ENCODE results near the gene SCRN2.

SCRN2 gene

DNA sequence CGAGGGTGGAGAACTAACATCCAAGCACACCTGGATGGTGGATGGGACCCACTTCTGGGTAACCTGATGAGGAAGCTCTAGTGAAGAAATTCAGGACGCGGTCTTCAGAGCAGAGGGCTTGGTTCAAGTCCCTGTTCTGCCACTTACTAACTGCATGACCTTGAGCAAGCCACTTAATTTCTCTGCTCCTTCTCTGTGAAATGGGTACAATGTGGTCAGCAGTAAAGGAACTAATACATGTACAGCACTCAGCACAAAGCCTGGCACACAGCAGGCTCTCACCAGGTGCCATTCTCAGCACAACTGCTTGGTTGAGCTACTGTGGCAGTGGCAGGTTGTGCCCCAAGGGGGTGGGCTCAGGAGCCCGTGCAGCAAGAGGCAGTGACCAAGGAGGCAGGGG, 17.6 kb downstream of the SCRN2 start:
- ATAC-seq, result no peak
- TF ChIP-seq ISL1 (CRISPR knock-in tag; IDR thresholded peaks at IDR 0.05) (no peak), PPARA (CRISPR knock-in tag; IDR thresholded peaks at IDR 0.05; ENCODE audit: borderline replicate concordance) (no peak), ARNTL (CRISPR knock-in tag; IDR thresholded peaks at IDR 0.05; ENCODE audit: borderline replicate concordance, low read depth) (no peak), TOX (CRISPR knock-in tag; IDR thresholded peaks at IDR 0.05; ENCODE audit: borderline replicate concordance) (no peak), CSDC2 (CRISPR knock-in tag; IDR thresholded peaks at IDR 0.05) (no peak), SNAI2 (CRISPR knock-in tag; IDR thresholded peaks at IDR 0.05) (no peak), ZNF70 (CRISPR knock-in tag; IDR thresholded peaks at IDR 0.05) (no peak), ZC3H10 (CRISPR knock-in tag; IDR thresholded peaks at IDR 0.05) (no peak), ZFP30 (CRISPR knock-in tag; IDR thresholded peaks at IDR 0.05) (no peak), RARB (CRISPR knock-in tag; IDR thresholded peaks at IDR 0.05) (no peak), ZFP3 (CRISPR knock-in tag; IDR thresholded peaks at IDR 0.05) (no peak), ZNF565 (CRISPR knock-in tag; conservative IDR thresholded peaks at IDR 0.05; ENCODE audit: low read depth) (no peak), OSR1 (CRISPR knock-in tag; IDR thresholded peaks at IDR 0.05) (no peak), GLIS3 (CRISPR knock-in tag; IDR thresholded peaks at IDR 0.05) (no peak)
- TF ChIP-seq, protein P1, sequence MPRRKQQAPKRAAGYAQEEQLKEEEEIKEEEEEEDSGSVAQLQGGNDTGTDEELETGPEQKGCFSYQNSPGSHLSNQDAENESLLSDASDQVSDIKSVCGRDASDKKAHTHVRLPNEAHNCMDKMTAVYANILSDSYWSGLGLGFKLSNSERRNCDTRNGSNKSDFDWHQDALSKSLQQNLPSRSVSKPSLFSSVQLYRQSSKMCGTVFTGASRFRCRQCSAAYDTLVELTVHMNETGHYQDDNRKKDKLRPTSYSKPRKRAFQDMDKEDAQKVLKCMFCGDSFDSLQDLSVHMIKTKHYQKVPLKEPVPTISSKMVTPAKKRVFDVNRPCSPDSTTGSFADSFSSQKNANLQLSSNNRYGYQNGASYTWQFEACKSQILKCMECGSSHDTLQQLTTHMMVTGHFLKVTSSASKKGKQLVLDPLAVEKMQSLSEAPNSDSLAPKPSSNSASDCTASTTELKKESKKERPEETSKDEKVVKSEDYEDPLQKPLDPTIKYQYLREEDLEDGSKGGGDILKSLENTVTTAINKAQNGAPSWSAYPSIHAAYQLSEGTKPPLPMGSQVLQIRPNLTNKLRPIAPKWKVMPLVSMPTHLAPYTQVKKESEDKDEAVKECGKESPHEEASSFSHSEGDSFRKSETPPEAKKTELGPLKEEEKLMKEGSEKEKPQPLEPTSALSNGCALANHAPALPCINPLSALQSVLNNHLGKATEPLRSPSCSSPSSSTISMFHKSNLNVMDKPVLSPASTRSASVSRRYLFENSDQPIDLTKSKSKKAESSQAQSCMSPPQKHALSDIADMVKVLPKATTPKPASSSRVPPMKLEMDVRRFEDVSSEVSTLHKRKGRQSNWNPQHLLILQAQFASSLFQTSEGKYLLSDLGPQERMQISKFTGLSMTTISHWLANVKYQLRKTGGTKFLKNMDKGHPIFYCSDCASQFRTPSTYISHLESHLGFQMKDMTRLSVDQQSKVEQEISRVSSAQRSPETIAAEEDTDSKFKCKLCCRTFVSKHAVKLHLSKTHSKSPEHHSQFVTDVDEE (CRISPR knock-in tag; IDR thresholded peaks at IDR 0.05), result no peak
- TF ChIP-seq, protein P2, sequence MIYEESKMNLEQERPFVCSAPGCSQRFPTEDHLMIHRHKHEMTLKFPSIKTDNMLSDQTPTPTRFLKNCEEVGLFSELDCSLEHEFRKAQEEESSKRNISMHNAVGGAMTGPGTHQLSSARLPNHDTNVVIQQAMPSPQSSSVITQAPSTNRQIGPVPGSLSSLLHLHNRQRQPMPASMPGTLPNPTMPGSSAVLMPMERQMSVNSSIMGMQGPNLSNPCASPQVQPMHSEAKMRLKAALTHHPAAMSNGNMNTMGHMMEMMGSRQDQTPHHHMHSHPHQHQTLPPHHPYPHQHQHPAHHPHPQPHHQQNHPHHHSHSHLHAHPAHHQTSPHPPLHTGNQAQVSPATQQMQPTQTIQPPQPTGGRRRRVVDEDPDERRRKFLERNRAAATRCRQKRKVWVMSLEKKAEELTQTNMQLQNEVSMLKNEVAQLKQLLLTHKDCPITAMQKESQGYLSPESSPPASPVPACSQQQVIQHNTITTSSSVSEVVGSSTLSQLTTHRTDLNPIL (CRISPR knock-in tag; IDR thresholded peaks at IDR 0.05; ENCODE audit: low read depth), result no peak
- TF ChIP-seq, protein P3, sequence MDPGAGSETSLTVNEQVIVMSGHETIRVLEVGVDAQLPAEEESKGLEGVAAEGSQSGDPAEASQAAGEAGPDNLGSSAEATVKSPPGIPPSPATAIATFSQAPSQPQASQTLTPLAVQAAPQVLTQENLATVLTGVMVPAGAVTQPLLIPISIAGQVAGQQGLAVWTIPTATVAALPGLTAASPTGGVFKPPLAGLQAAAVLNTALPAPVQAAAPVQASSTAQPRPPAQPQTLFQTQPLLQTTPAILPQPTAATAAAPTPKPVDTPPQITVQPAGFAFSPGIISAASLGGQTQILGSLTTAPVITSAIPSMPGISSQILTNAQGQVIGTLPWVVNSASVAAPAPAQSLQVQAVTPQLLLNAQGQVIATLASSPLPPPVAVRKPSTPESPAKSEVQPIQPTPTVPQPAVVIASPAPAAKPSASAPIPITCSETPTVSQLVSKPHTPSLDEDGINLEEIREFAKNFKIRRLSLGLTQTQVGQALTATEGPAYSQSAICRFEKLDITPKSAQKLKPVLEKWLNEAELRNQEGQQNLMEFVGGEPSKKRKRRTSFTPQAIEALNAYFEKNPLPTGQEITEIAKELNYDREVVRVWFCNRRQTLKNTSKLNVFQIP (CRISPR knock-in tag; IDR thresholded peaks at IDR 0.05; ENCODE audit: borderline replicate concordance, low read depth), result no peak

DNA sequence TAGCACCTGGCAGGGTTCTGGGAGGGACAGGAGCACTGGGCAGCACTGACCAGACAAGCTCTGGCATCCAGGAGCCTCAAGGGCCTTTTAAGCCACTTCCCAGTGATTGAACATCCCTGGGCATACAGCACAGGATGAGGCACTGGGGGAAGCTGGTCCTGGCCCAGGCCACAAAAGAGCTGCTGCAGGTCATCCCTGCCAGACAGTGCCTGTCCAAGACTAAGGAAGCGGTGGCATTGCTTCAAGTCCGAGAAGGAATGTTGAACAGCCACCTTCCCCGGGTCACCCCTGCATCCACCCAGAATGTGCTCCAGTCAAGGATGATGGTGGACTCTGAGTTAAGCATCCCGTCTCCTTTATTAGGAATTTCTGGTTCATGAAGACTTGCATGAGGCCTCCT, 18.3 kb downstream of the SCRN2 start:
- ATAC-seq, result 0 out of 3 replicates have a peak, but pooled peaks have one; percentile 2
- no peak for TF ChIP-seq OSR1 (CRISPR knock-in tag; IDR thresholded peaks at IDR 0.05)
- TF ChIP-seq ZNF565 (CRISPR knock-in tag; conservative IDR thresholded peaks at IDR 0.05; ENCODE audit: low read depth), result no peak
- TF ChIP-seq, protein P2 (CRISPR knock-in tag; IDR thresholded peaks at IDR 0.05; ENCODE audit: low read depth), result no peak
- TF ChIP-seq TOX (CRISPR knock-in tag; IDR thresholded peaks at IDR 0.05; ENCODE audit: borderline replicate concordance), result no peak
- TF ChIP-seq, protein P1 (CRISPR knock-in tag; IDR thresholded peaks at IDR 0.05), result no peak
- no peak for TF ChIP-seq RARB (CRISPR knock-in tag; IDR thresholded peaks at IDR 0.05)
- no peak for TF ChIP-seq ZC3H10 (CRISPR knock-in tag; IDR thresholded peaks at IDR 0.05)

DNA sequence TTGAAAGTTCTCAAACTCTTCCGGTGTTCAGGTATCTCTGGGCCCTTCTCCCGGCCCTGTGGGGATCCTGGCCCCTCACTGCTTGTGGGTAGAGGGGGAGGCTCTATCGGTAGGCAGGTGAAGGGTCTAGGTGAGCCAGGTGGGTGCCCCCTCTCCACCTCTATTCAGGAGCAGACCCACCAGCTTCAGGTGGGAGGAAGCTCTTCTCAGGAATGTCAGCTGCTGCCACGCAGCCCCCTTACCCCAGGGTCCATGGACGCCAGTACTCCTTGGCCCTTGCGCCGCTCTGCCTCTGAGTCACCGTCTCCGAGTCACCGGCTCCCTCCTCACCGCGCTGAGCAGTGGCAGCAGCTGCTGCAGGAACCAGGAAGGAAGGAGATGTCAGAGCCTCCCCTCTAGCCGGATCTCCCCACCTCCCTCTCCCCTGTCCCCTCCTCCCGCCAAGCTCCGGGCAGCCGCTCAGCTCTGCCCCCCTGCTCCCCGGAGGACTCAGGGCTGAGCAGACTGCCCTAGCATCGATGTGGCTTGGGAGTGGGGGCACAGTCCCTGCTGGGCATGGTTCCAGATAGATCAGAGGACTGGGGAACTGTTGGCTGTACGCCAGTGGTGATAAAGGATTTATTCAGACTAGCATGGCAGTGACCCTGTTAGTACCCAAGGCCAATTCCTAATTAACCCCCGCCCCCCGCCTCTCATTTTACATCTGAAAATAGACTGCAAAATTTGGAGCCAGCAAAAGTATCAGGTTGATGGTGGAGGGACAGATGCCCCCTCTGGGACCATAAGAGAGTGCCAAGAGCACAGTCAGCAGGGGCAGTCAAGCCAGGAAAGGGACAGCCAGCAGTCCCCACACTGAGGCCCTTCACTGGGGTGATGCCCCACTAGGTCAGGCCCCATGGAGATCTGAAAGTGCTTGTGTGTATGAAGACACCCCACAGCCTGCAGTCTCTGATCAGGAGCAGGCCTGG, 19.4 kb downstream of the SCRN2 start, which contains the start of gene OSBPL7:
TSS of gene OSBPL7 (minus strand) at position 371 of the 968 bp plus-strand sequence. CDS start 1,516 bp downstream, outside the sequence.
- no peak for TF ChIP-seq ESRRG (CRISPR knock-in tag; IDR thresholded peaks at IDR 0.05)
- TF ChIP-seq, protein P4, sequence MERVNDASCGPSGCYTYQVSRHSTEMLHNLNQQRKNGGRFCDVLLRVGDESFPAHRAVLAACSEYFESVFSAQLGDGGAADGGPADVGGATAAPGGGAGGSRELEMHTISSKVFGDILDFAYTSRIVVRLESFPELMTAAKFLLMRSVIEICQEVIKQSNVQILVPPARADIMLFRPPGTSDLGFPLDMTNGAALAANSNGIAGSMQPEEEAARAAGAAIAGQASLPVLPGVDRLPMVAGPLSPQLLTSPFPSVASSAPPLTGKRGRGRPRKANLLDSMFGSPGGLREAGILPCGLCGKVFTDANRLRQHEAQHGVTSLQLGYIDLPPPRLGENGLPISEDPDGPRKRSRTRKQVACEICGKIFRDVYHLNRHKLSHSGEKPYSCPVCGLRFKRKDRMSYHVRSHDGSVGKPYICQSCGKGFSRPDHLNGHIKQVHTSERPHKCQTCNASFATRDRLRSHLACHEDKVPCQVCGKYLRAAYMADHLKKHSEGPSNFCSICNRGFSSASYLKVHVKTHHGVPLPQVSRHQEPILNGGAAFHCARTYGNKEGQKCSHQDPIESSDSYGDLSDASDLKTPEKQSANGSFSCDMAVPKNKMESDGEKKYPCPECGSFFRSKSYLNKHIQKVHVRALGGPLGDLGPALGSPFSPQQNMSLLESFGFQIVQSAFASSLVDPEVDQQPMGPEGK (CRISPR knock-in tag; IDR thresholded peaks at IDR 0.05; ENCODE audit: borderline replicate concordance), result peak; percentile 81; the same call in 1 of the 2 replicates
- no peak for TF ChIP-seq ZC3H10 (CRISPR knock-in tag; IDR thresholded peaks at IDR 0.05)
- TF ChIP-seq CSDC2 (CRISPR knock-in tag; IDR thresholded peaks at IDR 0.05), result no peak
- TF ChIP-seq, protein P3 (CRISPR knock-in tag; IDR thresholded peaks at IDR 0.05; ENCODE audit: borderline replicate concordance, low read depth), result no peak
- peak; percentile 96 for ATAC-seq

Data from SK-N-SH treated with all-trans-retinoic acid at 6 μM for 48 hours (cell line).